GM11168 (cell line): ENCODE results near the gene ITIH4.

Source experiments
- in situ Hi-C: fragments of 300-500 bp; cut with MboI; formaldehyde crosslinking; loops from one replicate; pipeline ENCODE4 v1.12.0; 2022; ENCODE audit warnings: low sequenced_read_pairs; ENCODE audit not compliant: unreplicated experiment

Gene ITIH4

GRCh38 chr3:52809149-52809548 is 21.3 kb downstream of the ITIH4 start:
- in situ Hi-C loops = no loop called here

GRCh38 chr3:52805270-52806039 is 25.0 kb downstream of the ITIH4 start:
- in situ Hi-C loops = no loop called here

- in situ Hi-C loops = no loop called here
Observed at GRCh38 chr3:52801839-52802238, 28.6 kb downstream of the ITIH4 start.

- in situ Hi-C loops = no loop called here
Observed at GRCh38 chr3:52800079-52800478, 30.4 kb downstream of the ITIH4 start.

- in situ Hi-C loops = no loop called here
Observed at GRCh38 chr3:52798978-52799476, 31.4 kb downstream of the ITIH4 start.

- in situ Hi-C loops = no loop called here
Observed at GRCh38 chr3:52798376-52798977, 32.0 kb downstream of the ITIH4 start.

GRCh38 chr3:52796411-52796810 is 34.1 kb downstream of the ITIH4 start:
- in situ Hi-C loops = no loop called here

- in situ Hi-C loops = no loop called here
Observed at GRCh38 chr3:52795298-52795900, 35.1 kb downstream of the ITIH4 start.

- in situ Hi-C loops = no loop called here
Observed at GRCh38 chr3:52794612-52795099, 35.8 kb downstream of the ITIH4 start, which contains the start of gene ITIH3. Gene ITIH3, plus strand, starts transcription at chr3:52794796. Its CDS starts 8 bp downstream, at chr3:52794804.

- in situ Hi-C loops = no loop called here
Observed at GRCh38 chr3:52793702-52794611, 36.5 kb downstream of the ITIH4 start.

- in situ Hi-C loops = no loop called here
Observed at GRCh38 chr3:52792961-52793695, 37.3 kb downstream of the ITIH4 start.

GRCh38 chr3:52792413-52792812 is 38.1 kb downstream of the ITIH4 start:
- in situ Hi-C loops = no loop called here

- in situ Hi-C loops = no loop called here
Observed at GRCh38 chr3:52791928-52792327, 38.5 kb downstream of the ITIH4 start.

GRCh38 chr3:52791366-52791765 is 39.1 kb downstream of the ITIH4 start:
- in situ Hi-C loops = no loop called here

GRCh38 chr3:52790741-52791140 is 39.7 kb downstream of the ITIH4 start:
- in situ Hi-C loops = no loop called here

GRCh38 chr3:52790337-52790736 is 40.1 kb downstream of the ITIH4 start:
- in situ Hi-C loops = no loop called here

GRCh38 chr3:52789746-52790040 is 40.8 kb downstream of the ITIH4 start:
- in situ Hi-C loops = no loop called here

- in situ Hi-C loops = no loop called here
Observed at GRCh38 chr3:52788890-52789745, 41.4 kb downstream of the ITIH4 start.
